ENCODE results near the gene C1orf35.

GRCh38 chr1:228152918-228153258, 49.8 kb upstream of the C1orf35 start:
- TF ChIP-seq, protein P1, sequence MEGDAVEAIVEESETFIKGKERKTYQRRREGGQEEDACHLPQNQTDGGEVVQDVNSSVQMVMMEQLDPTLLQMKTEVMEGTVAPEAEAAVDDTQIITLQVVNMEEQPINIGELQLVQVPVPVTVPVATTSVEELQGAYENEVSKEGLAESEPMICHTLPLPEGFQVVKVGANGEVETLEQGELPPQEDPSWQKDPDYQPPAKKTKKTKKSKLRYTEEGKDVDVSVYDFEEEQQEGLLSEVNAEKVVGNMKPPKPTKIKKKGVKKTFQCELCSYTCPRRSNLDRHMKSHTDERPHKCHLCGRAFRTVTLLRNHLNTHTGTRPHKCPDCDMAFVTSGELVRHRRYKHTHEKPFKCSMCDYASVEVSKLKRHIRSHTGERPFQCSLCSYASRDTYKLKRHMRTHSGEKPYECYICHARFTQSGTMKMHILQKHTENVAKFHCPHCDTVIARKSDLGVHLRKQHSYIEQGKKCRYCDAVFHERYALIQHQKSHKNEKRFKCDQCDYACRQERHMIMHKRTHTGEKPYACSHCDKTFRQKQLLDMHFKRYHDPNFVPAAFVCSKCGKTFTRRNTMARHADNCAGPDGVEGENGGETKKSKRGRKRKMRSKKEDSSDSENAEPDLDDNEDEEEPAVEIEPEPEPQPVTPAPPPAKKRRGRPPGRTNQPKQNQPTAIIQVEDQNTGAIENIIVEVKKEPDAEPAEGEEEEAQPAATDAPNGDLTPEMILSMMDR (conservative IDR thresholded peaks at IDR 0.05; ENCODE audit: low read depth, low read length): no peak
- TF ChIP-seq EZH2phosphoT487 (IDR thresholded peaks at IDR 0.05; ENCODE audit: borderline replicate concordance, low read length): no peak

Data from PC-3 (cell line).